HG03354 (cell line): ENCODE data around the gene NUDT9.
A peak's percentile ranks its signal among the peaks of the same experiment; 100 is the strongest.

Experiments used
- ATAC-seq: cut with Tn5 transposase; IDR thresholded peaks from one replicate; pipeline ENCODE4 v1.9.1; 2021; ENCODE audit warnings: mild to moderate bottlenecking; ENCODE audit not compliant: unreplicated experiment, poor library complexity, severe bottlenecking

NUDT9 gene

DNA sequence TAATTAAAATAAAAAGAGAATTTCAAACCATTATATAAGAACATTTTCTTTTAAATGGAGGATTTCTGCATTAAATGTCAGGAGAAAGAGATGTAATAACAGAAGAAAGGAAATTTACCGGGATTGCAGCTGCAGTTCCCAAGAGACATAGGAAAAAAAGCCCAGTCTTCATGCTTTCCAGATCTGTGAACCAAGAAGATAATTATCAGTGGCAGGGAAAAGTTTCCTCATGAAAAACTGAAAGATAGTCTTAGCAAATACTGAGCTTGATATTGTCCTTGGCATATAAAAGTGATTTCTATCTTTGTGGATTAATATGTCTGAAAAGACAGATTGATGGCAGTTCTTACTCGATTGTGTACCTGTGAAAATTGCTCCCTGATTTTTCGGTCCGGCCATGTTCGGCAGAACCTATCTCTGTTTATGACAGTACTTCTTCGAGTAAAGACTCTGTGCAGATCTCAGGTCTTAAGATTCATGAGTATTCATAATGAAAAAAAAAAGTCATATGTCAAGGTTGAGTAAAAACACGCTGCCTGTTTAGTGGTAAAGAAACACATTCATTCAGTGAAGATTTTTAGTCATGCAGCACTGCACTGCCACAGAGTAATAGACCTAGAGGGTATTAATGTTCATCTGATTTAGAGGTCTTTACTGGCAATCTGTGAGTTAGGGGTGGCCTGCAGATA lies 77.2 kb downstream of the NUDT9 start:
- peak; percentile 77 for ATAC-seq

DNA sequence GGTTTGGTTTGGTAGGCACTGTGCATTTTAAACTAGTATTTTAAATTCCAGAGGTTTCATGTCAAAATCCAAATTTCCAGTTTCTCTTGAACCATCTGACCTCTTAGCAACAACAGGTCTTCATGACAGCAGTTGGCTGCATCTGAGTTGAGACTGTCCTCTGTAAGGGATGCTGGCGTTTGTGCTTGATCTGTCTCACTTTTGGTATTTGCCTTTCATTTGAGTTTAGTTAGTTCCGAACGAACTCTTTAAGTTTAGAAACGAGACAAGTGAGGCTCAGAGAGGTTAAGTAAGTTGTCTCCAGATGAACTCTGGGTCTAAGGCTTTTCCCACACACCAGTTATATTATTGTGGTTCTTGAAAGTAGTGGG lies 77.7 kb downstream of the NUDT9 start:
- peak; percentile 32 for ATAC-seq

DNA sequence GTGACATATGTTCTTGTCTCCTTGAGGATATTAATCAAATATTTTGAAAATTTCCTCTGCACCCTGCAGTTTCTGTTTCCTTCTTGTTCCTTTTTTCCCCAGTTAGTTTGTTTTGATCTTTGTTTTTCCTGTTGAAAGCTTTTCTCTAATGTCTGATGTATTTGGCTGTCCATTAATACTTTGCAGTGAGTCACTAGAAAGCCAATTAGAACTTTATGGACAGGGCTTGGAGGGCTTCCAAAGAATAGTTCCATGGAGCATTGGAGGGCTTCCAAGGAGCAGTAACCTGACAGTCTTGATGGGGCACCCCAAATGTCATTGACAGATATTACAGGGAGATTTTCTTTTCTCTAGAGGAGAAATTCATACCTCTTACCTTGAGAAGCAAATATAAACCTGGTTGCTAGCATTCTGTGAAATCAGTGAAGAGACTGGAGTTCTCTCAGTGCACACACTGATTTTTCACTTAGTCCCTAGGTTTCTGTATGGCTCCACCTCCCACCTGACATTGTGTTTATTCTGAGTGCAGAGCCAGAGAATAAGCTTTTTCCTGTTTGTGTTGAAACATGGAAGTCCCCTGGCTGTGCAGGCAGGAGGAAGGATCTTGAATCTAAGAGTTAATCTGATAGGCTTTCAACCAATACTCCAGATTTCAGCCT lies 80.3 kb downstream of the NUDT9 start:
- no peak for ATAC-seq

DNA sequence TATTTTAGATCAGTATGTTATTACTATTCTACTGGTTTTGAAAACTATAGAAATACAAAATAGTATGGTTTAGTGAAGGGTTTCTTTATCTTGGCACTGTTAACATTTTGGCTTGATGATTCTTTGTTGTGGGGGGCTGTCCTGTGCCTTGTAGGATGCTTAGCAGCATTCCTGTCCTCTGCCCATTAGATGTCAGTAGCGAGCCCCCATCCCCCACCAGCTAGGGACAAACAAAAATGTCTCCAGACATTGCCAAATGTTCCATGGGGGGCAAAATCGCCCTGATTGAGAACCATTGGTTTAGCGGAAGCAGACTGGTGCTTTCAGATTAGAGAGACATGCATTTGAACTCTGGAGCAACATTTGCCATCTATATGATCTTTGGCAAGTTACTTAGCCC lies 83.5 kb downstream of the NUDT9 start:
- no peak for ATAC-seq

DNA sequence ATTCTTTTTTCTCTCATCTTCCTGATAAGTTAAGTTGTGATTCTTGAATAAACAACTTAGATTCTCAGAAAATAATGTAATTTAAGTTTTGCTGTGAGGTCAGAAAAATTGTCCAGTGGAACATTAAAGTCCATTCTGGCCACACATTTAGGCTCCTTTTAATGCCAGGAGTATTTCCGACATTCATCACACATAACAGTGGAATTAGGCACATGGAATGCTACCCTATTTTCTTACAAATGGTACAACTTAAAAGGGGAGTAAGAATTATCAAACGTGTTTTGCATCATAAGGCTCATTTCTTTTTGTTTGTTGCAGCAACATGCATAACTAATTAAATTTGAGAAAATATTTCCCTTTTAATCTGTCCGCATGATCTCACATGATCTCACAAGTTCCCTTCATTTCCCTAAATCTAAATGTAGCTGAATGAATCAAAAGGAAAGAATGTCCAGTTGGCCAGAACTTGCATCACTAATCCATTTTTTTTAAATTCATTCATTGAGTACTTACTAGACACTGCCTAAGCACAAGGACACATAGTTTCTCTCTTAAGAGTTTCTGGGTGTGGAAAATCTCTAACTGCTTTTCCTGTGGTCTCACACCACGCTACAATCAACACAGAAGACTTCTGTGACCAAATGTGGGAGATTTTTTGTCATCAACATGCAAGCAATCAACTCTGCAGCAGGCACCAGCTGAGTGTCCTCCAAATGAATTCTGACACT lies 84.8 kb downstream of the NUDT9 start:
- ATAC-seq: no peak
